ENCODE data around the gene SIL1. TPM values are rescaled to one million over a fixed set of nuclear protein-coding genes. Genes with fewer than 3 reads are reported as not detected.

SIL1 gene
- total and polyA plus RNA-seq, 10 donors, result 23.4 to 42.3 (median 32.6) TPM

- H3K4me1 ChIP-seq, result peaks cover 0 to 38% (median 3%) of the 10 kb centered on the region in 6 donors
- H3K9me3 ChIP-seq, result no peaks in the 10 kb centered on the region
- TF ChIP-seq POLR2AphosphoS5 (IDR thresholded peaks at IDR 0.05) (no peak), POLR2A (IDR thresholded peaks at IDR 0.05) (no peak)
- TF ChIP-seq, protein P1, sequence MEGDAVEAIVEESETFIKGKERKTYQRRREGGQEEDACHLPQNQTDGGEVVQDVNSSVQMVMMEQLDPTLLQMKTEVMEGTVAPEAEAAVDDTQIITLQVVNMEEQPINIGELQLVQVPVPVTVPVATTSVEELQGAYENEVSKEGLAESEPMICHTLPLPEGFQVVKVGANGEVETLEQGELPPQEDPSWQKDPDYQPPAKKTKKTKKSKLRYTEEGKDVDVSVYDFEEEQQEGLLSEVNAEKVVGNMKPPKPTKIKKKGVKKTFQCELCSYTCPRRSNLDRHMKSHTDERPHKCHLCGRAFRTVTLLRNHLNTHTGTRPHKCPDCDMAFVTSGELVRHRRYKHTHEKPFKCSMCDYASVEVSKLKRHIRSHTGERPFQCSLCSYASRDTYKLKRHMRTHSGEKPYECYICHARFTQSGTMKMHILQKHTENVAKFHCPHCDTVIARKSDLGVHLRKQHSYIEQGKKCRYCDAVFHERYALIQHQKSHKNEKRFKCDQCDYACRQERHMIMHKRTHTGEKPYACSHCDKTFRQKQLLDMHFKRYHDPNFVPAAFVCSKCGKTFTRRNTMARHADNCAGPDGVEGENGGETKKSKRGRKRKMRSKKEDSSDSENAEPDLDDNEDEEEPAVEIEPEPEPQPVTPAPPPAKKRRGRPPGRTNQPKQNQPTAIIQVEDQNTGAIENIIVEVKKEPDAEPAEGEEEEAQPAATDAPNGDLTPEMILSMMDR (IDR thresholded peaks at IDR 0.05 in 8 of 11, conservative IDR thresholded peaks at IDR 0.05 in 3 of 11), result no peak
- peaks cover 0 to 45% (median 0%) of the 10 kb centered on the region in 6 donors for H3K36me3 ChIP-seq
- DNase-seq, result no peak
- no peaks in the 10 kb centered on the region for H3K27me3 ChIP-seq (replicated peaks in 1 of 7)
- 84 to 97% (median 89%) methylated on average over 1 of the region's 1 CpG for WGBS, 5 donors
- no peak overlapping the region for H3K4me3 ChIP-seq
- H3K27ac ChIP-seq, result no peak overlapping the region
- intact Hi-C loops (cut with DNase I; ENCODE audit: low total_unique reads), result no loop called here
Measured at GRCh38 chr5:138898299-138898698, 299.9 kb downstream of the SIL1 start.

Small RNA genes lying within 50 kb of the gene (small RNA-seq; reads per million reads assigned to genes)
- gene RNU6-572P, result 0 reads per million in 4 donors

Other genes starting within 250 kb of the SIL1 start
- gene MATR3, start 95.4 kb upstream of the SIL1 start, total RNA-seq, result 100 to 1,000 TPM; 170 to 251 (median 219) TPM
- 100 to 1,000 TPM; 114 to 147 (median 143) TPM for gene MATR3, start 95.4 kb upstream of the SIL1 start, polyA plus RNA-seq
- 100 to 1,000 TPM in 2 of 7 donors, 10 to 100 TPM in 5; 73.2 to 117 (median 86.4) TPM for gene PAIP2, start 143.5 kb upstream of the SIL1 start, total RNA-seq
- gene PAIP2, start 143.5 kb upstream of the SIL1 start, polyA plus RNA-seq, result 100 to 1,000 TPM in 2 of 3 donors, 10 to 100 TPM in 1; 90.6 to 119 (median 117) TPM
- 1 to 10 TPM in 4 of 7 donors, under 1 TPM in 2, not detected in 1; 0.28 to 2.4 (median 1.6) TPM for gene SLC23A1, start 184.9 kb upstream of the SIL1 start, total RNA-seq
- gene SLC23A1, start 184.9 kb upstream of the SIL1 start, polyA plus RNA-seq, result 1 to 10 TPM in 1 of 3 donors, under 1 TPM in 2; 0.87 to 1.2 (median 0.89) TPM
- gene MZB1, start 191.5 kb upstream of the SIL1 start, total RNA-seq, result 100 to 1,000 TPM in 3 of 7 donors, 10 to 100 TPM in 4; 72.6 to 273 (median 97.8) TPM
- 100 to 1,000 TPM; 114 to 179 (median 144) TPM for gene MZB1, start 191.5 kb upstream of the SIL1 start, polyA plus RNA-seq
- gene PROB1, start 196.7 kb upstream of the SIL1 start, total RNA-seq, result 1 to 10 TPM; 1.1 to 3.2 (median 2.3) TPM
- gene PROB1, start 196.7 kb upstream of the SIL1 start, polyA plus RNA-seq, result 1 to 10 TPM in 1 of 3 donors, under 1 TPM in 2; 0.33 to 1.3 (median 0.99) TPM
- 1 to 10 TPM; 2.1 to 7.6 (median 3.7) TPM for gene SPATA24, start 205.7 kb upstream of the SIL1 start, total RNA-seq
- gene SPATA24, start 205.7 kb upstream of the SIL1 start, polyA plus RNA-seq, result 1 to 10 TPM; 8.5 to 9.5 (median 9.0) TPM
- 10 to 100 TPM in 1 of 7 donors, 1 to 10 TPM in 6; 4.0 to 10.8 (median 7.8) TPM for gene DNAJC18, start 241.2 kb upstream of the SIL1 start, total RNA-seq
- gene DNAJC18, start 241.2 kb upstream of the SIL1 start, polyA plus RNA-seq, result 1 to 10 TPM; 1.3 to 7.1 (median 4.5) TPM

All from spleen (tissue), 11 donors.